ENCODE measurements around the gene CBLC.

Gene CBLC

DNA sequence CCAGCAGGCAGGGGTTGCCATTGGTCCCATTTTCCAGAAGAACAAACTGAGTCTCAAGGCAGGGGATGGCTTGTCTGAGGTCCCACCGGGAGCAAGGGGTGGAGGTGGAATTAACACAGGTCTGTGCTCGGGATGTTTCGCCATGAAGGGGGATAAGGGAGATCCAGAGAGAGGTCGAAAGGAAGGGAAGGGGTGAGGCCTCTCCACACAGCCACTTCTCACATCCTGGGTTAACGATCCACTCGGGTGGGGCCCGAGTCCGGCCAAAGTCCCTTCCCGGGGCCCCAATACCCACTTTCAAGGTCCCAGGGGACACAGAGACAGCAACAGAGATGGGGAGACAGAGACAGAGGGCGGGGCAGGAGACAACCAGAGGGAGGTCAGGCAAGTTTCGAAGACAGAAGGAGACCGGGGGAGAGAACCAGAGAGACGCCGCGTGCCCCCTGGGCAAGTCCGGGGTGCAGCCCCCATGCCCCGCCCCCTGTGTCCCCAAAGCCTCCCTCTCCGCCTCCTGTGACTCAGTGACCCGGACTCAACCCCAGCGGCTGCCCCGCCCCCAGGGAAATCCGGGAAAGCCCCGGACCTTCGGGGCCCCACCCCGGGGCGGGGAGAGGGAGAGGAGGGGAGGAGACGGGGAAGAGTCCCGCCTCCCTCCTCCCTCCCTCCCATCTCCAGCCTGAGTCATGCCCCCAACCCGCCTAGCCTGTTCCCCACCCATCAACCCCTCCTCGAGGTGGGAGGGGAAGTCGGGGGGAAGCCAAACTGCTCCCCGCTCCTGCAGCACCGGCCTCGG, 30.5 kb upstream of the CBLC start:
- DNase-seq = peak; percentile 73

DNA sequence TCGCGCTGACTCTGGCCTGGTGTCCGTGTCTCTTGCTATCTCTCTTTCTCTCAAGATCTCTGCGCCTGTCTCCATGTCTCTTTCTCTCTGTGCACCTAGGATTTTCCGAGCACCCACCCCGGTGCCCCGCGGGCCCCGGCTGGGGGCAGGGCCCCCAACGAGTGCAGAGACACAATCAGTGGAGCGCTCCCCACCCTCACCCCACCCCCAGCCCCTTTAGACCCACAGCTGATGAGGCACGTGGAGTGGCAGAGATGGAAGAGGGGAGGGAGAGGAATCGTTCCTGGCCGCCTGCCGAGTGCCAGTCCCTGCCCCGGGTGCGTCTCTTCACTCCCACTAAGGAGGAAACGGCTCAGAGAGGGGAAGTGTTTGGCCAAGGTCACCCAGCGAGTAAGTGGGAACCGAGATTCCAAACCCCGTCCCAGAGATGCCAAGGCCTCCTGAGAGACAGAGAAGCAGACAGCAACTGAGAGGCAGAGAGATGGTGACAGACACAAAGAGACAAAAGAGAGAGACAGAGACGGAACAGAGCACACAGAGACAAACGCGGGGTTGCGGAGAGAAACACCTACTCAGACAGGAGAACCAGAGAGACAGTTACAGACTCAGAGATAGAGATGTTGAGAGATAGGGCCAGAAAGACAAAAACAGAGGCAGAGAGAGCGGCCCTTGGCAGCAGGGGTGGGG, 29.8 kb upstream of the CBLC start:
- peak; percentile 47 for DNase-seq

DNA sequence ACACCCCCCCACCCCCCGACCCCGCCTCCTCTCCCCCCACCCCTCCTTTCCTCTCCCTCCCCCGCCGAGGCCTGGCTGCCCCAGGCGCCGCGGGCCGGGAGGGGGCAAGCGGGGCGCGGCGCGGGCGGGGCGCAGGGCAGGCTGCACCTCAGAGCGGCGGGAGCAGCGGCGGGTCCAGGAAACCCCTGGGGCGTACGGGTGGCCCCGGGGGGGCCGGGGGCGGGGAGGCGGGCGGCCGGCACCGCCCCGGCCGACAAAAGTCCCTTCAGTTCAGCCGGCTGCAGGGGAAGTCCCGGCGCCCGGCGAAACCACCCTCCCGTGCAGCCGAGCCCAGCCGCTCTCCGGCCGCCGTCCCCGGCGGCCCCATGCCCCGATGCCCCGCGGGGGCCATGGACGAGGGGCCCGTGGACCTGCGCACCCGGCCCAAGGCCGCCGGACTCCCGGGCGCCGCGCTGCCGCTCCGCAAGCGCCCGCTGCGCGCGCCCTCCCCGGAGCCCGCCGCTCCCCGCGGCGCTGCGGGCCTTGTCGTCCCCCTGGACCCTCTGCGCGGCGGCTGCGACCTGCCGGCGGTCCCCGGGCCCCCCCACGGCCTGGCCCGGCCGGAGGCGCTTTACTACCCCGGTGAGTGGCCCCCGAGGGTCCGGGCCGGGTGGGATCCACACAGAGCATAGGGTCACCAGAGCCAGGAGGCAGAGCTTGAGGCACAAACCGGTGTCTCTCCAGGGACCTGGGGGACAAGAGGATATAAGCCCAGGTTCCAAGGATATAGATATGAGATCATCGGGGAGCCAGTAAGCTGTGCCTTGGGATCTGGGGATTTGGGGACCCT, 29.1 kb upstream of the CBLC start, which contains the start of gene BCL3:
Gene BCL3, plus strand, starts transcription at position 283 of the 829 bp plus-strand sequence. Its CDS starts 83 bp downstream, at position 366.
- DNase-seq = no peak

DNA sequence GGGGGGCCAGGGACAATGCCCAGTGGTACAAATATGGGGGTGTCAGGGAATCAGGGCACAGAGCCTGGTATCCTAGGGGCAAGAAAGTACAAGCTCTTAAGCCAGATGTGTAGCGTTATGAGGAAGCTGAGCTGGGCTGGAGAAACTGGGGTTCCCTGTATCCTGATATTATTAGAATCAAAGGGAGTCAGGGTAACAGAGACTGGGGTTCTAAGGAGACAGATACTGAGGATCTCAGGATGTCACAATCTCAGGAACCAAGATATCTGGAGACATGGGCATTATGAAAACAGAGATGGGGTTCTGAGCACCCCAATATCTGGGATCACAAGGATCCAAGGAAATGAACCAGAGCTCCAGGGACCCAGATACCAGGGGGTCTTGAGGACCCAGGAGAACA, 28.4 kb upstream of the CBLC start:
- no peak for DNase-seq

DNA sequence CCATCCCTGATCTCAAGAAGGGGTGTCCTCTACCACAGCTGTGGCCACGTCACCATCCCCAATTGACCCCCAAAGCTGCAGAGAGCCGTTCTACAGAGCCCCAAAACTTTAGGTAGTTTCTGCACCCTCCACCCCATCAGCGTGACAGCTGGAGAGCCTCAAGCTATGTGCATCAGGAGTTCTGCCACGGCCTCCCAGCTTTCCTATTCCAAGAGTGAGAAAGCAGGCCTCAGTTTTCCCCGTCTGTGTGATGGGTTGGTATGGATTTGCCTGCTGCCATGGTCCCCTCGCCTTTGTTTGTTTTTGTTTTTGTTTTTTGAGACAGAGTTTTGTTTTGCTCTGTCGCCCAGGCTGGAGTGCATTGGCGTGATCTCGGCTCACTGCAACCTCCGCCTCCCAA, 27.7 kb upstream of the CBLC start:
- no peak for DNase-seq

DNA sequence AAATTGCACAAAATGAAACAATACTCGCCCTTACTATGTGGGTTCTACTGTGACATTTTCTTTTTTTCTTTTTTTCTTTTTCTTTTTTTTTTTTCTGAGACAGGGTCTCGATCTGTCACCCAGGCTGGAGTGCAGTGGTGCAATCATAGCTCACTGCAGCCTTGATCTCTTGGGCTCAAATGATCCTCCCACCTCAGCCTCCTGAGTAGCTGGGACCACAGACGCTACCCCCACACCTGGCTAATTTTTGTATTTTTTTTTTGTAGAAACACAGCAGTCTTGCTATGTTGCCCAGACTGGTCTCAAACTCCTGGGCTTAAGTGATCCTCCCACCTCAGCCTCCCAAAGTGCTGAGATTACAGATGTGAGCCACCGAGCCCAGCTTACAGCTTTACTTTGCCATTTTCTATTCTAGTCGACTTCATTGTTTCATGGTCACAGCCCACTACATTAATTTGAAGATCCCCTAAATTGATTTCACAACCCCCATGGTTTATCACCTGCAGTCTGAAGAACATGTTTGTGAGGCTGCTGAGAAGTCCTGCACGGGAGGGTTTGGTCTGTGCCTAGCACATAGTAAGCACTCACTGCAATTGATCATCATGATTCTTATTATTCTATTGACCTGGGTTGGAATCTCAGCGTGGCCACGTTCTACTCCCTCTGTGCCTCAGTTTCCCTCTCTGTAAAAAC, 25.4 kb upstream of the CBLC start:
- DNase-seq = no peak

DNA sequence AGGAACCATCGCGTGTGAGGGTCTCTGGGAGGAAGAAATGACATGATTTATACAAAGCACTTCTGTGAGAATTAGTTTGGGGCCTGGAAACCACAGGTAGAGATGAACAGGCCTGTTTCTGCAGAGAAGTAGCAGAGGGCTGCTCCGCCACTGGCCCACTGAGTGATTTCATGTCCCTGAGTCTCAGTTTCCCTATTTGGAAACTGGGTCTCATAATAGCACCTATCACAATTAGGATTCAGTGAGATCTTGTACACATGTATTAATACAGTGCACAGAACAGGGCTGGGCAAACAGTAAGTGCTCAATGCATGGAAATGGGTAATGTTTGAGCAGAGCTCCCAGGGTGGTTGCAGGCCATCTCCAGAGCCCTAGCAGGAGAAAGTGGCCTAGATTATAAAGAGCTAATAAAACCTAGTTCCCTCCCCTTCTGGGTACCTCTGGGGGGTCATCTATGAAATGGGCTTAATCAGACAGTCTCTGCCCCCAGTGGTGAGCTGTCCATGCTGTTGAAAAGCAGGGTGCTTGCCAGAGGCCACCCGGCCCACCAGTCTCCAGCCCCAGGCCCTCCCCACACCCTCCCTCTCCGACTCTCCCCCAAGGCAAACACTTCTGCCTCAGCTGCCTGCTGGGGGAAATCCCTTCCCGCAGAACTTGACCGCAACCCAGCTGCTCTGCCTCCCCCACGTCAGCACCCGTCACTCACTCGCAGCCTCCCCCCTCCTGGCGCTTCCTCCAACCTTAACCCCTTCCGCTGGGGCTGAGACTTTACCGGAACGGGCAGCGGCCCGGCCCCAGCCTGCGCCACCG, 24.7 kb upstream of the CBLC start:
- no peak for DNase-seq

DNA sequence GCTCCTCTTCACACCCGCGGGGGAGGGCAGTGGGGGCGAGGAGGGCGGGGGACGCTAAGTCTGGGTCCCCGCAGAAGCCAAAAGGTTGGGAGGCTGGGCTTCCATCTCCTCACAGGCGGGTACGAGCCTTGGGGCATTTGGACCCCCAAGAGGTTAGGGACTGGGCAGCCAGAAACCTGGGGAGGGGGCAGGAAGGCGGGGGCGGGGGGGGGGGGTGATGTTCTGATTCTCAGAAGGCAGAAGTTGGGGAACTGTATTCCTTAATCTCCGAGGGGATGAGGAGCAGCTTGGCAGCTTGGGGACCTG, 24.1 kb upstream of the CBLC start:
- DNase-seq = no peak

DNA sequence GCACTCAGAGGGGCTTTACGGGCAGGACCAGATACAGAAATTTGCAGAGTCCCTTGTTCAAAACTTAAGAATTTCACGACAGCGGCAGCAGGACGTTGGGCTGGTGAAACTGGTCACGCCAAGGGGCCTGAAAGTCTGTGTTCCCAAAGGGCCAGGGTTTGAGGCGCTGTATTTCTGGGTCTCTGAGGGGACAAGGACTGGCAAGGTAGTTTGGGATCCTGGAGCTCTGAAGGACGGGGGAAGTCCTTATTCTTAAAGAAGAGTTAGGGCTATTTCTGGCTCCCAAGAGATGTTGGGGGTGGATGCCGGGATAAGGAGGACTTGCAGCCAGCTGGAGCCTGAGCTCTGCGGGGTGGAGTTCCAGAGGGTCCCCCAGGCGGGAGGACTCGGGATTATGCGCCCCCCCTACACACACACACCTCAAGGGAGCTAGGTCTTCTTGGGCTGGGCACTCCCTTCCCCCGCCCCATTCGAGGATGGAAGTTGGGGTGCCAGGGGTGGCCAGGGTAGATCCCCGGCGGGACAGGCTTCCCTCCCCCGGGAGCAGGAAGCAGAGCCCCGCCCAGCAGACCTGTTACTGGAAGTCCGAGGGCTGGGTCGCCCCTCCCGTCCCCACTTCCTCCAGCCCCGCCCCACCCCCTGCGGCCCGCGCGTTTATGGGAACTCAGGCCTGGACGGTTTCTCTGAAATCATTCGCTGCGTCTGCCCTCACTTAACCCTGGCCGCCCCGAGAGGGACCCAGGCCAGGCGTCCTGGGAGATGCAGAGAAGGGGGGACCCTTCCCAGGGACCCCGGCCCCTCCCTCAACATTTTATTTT, 23.5 kb upstream of the CBLC start:
- no peak for DNase-seq

DNA sequence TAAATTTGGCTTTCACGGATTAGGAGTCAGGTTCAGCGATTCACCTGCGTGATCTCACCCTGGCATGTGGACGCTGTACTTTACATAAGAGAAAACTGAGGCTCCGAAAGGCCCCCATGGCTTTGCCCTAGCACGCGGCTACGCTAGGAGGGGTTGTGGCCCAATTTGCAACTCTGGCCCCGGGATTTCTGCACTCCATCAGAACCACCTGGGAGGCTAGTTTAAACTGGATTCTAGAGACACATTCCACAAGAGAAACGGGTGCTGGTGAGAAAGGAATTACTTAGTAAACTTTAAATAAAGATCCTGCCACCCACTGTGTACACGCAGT, 23.0 kb upstream of the CBLC start:
- no peak for DNase-seq

DNA sequence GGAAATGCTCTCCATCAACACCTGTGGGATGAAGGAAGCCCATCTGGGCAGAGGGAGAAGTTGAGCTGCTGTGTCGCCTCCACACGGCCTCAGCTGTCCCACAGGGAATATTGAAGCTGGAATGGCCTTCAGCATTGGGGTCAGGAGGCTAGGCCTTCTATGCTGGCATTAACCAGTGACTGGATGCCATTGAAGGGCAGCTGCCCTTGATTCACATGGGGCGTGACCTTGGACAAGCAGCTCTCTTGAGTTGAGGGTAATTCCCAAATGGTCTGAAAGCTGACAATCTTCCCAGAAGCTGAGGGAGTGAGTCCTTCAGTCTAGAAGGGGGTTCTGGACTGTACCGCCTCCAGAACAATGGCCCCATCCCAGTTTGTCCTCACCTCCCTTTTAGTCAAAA, 22.5 kb upstream of the CBLC start:
- DNase-seq = no peak

DNA sequence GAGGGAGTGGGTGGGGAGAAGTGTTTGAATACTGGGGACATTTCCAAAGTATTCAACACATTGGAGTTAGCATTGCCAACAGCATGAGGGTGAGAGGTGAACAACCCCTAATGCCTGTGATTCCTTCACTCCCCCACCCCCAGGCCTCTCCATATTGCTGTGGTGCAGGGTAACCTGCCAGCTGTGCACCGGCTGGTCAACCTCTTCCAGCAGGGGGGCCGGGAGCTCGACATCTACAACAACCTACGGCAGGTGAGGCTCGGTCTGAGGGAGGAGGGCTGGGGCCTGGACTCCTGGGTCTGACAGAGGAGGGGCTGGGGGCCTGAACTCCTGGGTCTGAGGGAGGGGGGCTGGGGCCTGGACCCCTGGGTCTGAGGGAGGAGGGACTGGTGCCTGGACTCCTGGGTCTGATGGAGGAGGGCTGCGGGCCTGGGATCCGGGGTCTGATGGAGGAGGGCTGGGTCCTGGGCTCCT, 21.6 kb upstream of the CBLC start:
- DNase-seq = no peak

DNA sequence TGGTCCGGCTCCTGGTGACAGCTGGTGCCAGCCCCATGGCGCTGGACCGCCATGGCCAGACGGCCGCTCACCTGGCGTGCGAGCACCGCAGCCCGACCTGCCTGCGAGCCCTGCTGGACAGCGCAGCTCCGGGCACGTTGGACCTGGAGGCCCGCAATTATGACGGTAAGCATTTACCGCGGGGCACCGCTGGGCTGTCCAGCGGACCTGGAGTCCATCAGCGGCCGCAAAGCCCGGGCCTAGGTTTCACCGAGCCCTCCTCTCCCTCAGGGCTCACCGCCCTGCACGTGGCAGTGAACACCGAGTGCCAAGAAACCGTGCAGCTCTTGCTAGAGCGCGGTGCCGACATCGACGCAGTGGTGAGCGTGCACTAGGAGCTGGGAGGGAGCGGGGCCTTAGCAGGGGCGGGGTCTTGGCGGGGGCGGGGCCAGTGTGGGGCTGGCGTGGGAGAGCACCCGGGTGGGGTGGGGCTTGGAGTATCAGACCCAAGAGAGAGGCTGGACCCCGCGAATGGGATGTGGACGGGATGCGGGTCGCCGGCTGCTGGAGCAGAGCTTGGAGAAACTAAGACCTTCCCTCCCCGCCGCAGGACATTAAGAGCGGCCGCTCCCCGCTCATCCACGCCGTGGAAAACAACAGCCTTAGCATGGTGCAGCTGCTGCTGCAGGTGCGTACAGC, 20.5 kb upstream of the CBLC start:
- DNase-seq = no peak

DNA sequence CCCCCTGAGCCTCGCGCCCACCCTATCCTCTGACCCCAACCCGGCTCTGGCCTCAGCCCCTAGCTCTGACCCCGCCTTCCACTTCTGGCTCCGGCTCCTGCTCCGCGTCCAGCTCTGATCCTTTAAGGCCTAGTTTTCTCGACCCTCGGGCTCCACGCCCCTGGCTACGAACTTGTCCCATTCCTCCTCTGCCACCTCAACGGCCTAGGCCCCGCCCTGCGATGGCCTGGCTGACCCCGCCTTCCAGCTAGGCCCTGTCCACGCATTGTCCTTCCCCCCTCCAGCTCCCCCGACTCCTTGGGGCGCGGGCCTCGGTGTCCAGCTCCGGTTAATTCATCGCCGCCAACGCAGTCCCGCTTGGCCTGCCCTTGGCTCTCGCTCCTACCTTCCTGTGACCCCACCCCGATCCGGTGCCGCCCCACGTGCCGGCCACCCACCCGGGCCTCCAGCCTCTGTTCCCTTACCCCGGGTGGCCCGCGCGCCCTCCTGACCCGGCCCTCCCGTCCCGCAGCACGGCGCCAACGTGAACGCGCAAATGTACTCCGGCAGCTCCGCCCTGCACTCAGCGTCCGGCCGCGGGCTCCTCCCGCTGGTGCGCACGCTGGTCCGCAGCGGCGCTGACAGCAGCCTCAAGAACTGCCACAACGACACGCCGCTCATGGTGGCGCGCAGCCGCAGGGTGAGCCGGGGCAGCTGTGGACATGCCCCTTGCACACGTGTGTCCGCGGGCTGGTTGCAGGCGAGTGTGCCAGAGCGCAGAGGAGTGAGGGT, 19.8 kb upstream of the CBLC start:
- DNase-seq = no peak

DNA sequence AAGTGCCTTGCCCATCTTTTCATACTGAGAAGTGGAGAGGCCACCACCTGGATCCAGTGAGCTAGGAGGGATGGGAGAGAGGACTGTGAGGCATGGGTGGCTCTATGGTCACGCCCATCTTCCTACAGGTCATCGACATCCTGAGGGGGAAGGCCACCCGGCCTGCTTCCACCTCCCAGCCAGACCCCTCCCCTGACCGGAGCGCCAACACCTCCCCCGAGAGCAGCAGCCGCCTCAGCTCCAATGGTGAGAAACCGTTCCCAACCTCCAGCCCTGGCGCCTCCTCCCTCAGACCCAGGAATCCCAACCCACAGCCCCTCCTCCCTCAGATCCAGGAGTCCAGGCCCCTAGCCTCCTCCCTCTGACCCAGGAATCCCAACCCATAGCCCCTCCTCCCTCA, 19.1 kb upstream of the CBLC start:
- no peak for DNase-seq

DNA sequence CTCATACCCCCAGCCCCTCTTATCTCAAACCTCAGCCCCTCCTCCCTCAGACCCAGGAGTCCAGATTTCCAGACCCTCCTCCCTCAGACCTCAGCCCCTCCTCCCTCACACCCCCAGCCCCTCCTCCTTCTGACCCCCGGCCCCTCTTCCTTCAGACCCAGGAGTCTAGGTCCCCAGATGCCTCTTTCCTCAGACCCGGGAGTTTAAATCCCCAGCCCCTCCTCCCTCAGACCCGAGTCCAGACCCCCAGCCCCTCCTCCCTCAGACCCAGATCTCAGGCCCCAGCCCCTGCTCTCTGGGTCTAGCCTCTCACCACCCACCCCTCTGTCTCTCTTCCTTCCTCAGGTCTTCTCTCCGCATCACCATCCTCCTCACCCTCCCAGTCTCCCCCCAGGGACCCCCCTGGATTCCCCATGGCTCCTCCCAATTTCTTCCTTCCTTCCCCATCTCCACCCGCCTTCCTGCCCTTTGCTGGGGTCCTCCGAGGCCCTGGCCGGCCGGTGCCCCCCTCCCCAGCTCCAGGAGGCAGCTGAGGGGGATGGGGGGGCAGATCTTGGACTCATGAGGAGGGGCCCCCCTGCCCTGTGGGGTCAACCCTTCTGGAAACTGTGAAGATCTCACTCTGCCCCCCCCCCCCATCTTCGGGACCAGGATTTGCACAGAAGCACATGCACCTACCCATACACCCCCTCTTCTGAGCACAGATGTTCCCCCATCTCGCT, 18.4 kb upstream of the CBLC start:
- DNase-seq = no peak

DNA sequence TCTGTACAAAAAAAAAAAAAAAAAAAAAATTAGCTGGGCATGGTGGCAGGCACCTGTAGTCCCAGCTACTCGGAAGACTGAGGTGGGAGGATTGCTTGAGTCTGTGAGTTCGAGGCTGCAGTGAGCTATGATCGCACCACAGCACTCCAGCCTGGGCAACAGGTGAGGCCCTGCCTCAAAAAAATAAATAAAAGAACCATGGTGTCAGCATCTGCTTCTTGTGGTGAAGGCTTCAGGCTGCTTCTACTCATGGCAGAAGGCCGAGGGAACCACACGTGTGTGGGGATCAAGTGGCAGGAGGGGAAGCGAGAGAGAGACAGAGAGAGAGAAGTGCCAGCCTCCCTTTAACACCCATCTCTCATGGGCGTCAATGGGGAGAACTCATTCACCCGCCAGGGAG, 15.7 kb upstream of the CBLC start:
- no peak for DNase-seq

DNA sequence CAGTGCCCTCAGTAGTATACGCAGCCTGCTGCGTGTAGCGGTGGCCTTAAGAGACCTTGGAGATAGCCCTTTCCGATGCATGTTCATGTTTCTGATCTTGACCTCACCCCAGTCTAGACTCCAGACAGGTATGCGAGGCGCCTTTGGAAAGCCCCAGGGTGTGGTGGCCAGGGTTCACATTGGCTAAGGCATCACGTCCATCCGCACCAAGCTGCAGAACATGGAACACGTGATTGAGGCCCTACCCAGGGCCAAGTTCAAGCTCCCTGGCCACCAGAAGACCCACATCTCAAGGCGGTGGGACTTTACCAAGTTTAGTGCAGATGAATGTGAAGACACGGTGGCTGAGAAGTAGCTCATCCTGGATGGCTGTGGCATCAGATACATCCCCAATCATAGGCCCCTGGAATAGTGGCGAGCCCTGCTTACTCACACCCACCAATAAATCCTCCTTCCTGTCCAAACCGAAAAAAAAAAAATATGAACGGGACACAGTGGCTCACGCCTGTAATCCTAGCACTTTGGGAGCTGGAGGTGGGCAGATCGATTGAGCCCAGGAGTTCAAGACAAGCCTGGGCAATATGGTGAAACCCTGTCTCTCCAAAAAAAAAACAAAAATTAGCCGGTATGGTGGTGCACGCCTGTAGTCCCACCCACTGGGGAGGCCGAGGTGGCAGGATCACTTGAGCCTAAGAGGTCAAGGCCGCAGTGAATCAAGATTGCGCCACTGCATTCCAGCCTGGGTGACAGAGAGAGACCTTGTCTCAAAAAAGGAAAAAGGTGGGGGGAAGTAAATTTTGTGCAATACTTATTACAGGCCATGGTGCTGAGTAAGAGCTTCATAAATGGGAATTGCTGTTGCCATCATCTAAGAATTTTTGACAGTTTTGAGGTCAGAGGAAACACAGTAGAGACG, 12.4 kb upstream of the CBLC start:
- DNase-seq = no peak

Data from NCI-H1694 (cell line).